CD4-positive, alpha-beta memory T cell (primary cell): ENCODE measurements around the gene TAF9. TPM values are rescaled to one million over a fixed set of nuclear protein-coding genes. Genes with fewer than 3 reads are reported as not detected.

Experiments used
- CTCF ChIA-PET: fragments of 350-600 bp; sonication (Branson Sonifier 250); formaldehyde crosslinking; loops from one replicate; lab custom pipeline; 2021; ENCODE audit warnings: inconsistent platforms; ENCODE audit not compliant: partially characterized antibody; lab: Charles Lee
- POLR2A ChIA-PET: fragments of 350-600 bp; sonication (Branson Sonifier 250); formaldehyde crosslinking; loops from one replicate; lab custom pipeline; 2021; ENCODE audit not compliant: partially characterized antibody; lab: Charles Lee
- DNase-seq, 5 donors: peaks; one replicate each; pipeline versions ENCODE4 v3.0.0 to v3.0.0-alpha.2; 2020 to 2022; ENCODE audit warnings: mixed read lengths in 1 of 5
- H3K27ac ChIP-seq: one replicate; pipeline ENCODE4 v1.7.0; 2013; ENCODE audit warnings: low read depth, low read length
- H3K27me3 ChIP-seq: 2 replicates; pipeline ENCODE4 v1.7.0; 2013; ENCODE audit warnings: mild to moderate bottlenecking, low read length, moderate library complexity; ENCODE audit not compliant: insufficient read depth
- H3K36me3 ChIP-seq: 2 replicates; pipeline ENCODE4 v1.7.0; 2013; ENCODE audit warnings: mild to moderate bottlenecking, low read length, moderate library complexity; ENCODE audit not compliant: insufficient read depth
- H3K4me1 ChIP-seq: 2 replicates; pipeline ENCODE4 v1.7.0; 2013; ENCODE audit warnings: mild to moderate bottlenecking, low read length, moderate library complexity; ENCODE audit not compliant: insufficient read depth
- H3K4me3 ChIP-seq, 2 donors: one replicate each; pipeline ENCODE4 v1.7.0; 2013; ENCODE audit warnings: low read length in 2 of 2, mild to moderate bottlenecking in 1 of 2
- H3K9me3 ChIP-seq, 2 donors: one replicate each; pipeline ENCODE4 v1.7.0; 2013; ENCODE audit warnings: low read length in 2 of 2, control low read depth in 1 of 2; ENCODE audit not compliant: control insufficient read depth in 1 of 2
- H3K27ac Mint-ChIP-seq, 7 donors: one replicate each; pipeline ENCODE4 v1.8.0; 2020 to 2021; ENCODE audit warnings: mixed read lengths in 7 of 7, mild to moderate bottlenecking in 6 of 7, inconsistent platforms in 3 of 7, moderate library complexity in 3 of 7
- H3K27me3 Mint-ChIP-seq, 2 donors: one replicate each; pipeline ENCODE4 v1.8.0; 2020 to 2021; ENCODE audit warnings: mixed read lengths in 2 of 2
- H3K36me3 Mint-ChIP-seq, 2 donors: one replicate each; pipeline ENCODE4 v1.8.0; 2020 to 2021; ENCODE audit warnings: mixed read lengths in 2 of 2, inconsistent platforms in 1 of 2, mild to moderate bottlenecking in 1 of 2
- H3K4me1 Mint-ChIP-seq, 4 donors: one replicate each; pipeline ENCODE4 v1.8.0; 2020 to 2021; ENCODE audit warnings: mixed read lengths in 4 of 4, mild to moderate bottlenecking in 1 of 4
- H3K4me3 Mint-ChIP-seq, 8 donors: one replicate each; pipeline ENCODE4 v1.8.0; 2020 to 2021; ENCODE audit warnings: mixed read lengths in 8 of 8, mild to moderate bottlenecking in 7 of 8, moderate library complexity in 6 of 8, inconsistent platforms in 3 of 8
- H3K9me3 Mint-ChIP-seq, 8 donors: one replicate each; pipeline ENCODE4 v1.8.0; 2020 to 2021; ENCODE audit warnings: mixed read lengths in 8 of 8, mild to moderate bottlenecking in 5 of 8, inconsistent platforms in 3 of 8, moderate library complexity in 1 of 8
- intact Hi-C: fragments of 100-400 bp; cut with micrococcal nuclease; formaldehyde crosslinking; loops from one replicate; pipeline ENCODE4 v1.15.1; 2023
- polyA plus RNA-seq, 2 donors: library from polyadenylated mRNA; unstranded; fragments of 300-500 nt; fragmentation: Illumina TruSeq; gene quantifications; one replicate each; pipeline ENCODE4 v1.2.3, GENCODE V29; 2021
- total RNA-seq, 2 experiments: library from RNA; stranded (reverse); gene quantifications; one replicate each; pipeline ENCODE4 v1.2.3, GENCODE V29; 2021

Gene TAF9, protein sequence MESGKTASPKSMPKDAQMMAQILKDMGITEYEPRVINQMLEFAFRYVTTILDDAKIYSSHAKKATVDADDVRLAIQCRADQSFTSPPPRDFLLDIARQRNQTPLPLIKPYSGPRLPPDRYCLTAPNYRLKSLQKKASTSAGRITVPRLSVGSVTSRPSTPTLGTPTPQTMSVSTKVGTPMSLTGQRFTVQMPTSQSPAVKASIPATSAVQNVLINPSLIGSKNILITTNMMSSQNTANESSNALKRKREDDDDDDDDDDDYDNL
- total RNA-seq (10 to 100 TPM; 42.3 to 45.9 TPM), polyA plus RNA-seq (100 to 1,000 TPM; 105 to 167 TPM)

GRCh38 chr5:69369340-69370121 is at the start of gene TAF9, which contains the start of the genes AK6 and RAD17:
Gene TAF9 (minus strand): TSS chr5:69369520. CDS start chr5:69365737, 3,783 bp downstream.
Gene AK6 (minus strand): TSS chr5:69369520. CDS start chr5:69369490, 30 bp downstream.
Gene RAD17 (plus strand): TSS chr5:69369818. CDS start chr5:69372209, 2,391 bp downstream.
- peaks cover 10% of the 10 kb centered on the region for H3K36me3 ChIP-seq
- CTCF ChIA-PET: interaction anchor here (0.7 to 1.7 kb wide), 4 partner anchors 35 to 327 kb away, joined by 3 to 8 read pairs (median 6); partner anchors contain the start of genes CCDC125 and SLC30A5
- peak within 1 kb of the TSS; percentile 95 to 99 (median 98) for H3K4me3 Mint-ChIP-seq
- H3K4me1 ChIP-seq: peaks cover 29% of the 10 kb centered on the region
- peaks cover 0 to 2% (median 0%) of the 10 kb centered on the region in 8 donors for H3K9me3 Mint-ChIP-seq
- H3K9me3 ChIP-seq: no peaks in the 10 kb centered on the region
- peak within 1 kb of the TSS; percentile 67 to 75 for H3K4me3 ChIP-seq
- POLR2A ChIA-PET: interaction anchor here (0.9 to 1.2 kb wide), 9 partner anchors 10 to 276 kb away, joined by 3 to 11 read pairs (median 4); partner anchors contain the start of genes CCDC125, CDK7 and SLC30A5
- H3K36me3 Mint-ChIP-seq: peaks cover 16 to 43% of the 10 kb centered on the region in 2 donors
- H3K27me3 ChIP-seq: no peaks in the 10 kb centered on the region
- peak within 1 kb of the TSS; percentile 99 for H3K27ac ChIP-seq
- H3K27me3 Mint-ChIP-seq: no peaks in the 10 kb centered on the region
- peak; percentile 94 to 98 (median 96) for DNase-seq
- peak within 1 kb of the TSS; percentile 99 to 100 (median 99) for H3K27ac Mint-ChIP-seq
- intact Hi-C loops: loop anchor here (1.0 to 10.0 kb wide), 6 partner anchors 37 to 1155 kb away; partner anchors contain the start of genes CCDC125, CCNB1, CDK7 and PIK3R1
- H3K4me1 Mint-ChIP-seq: peaks cover 24 to 67% (median 46%) of the 10 kb centered on the region in 4 donors

GRCh38 chr5:69418554-69418953 is 49.2 kb upstream of the TAF9 start:
- DNase-seq: no peak
- intact Hi-C loops: loop anchor here (5.0 kb wide), 1 partner anchor 326 kb away; the partner anchor contains the start of gene SLC30A5
- Histone ChIP-seq H3K36me3 (no peaks in the 10 kb centered on the region), H3K27me3 (no peaks in the 10 kb centered on the region), H3K9me3 (no peaks in the 10 kb centered on the region), H3K4me3 (no peak overlapping the region), H3K27ac (no peak overlapping the region), H3K4me1 (peaks cover 4% of the 10 kb centered on the region)
- CTCF ChIA-PET: no interaction called here
- peaks cover 0 to 9% (median 0%) of the 10 kb centered on the region in 8 donors for H3K9me3 Mint-ChIP-seq
- peaks cover 2 to 18% (median 13%) of the 10 kb centered on the region in 4 donors for H3K4me1 Mint-ChIP-seq
- no peak overlapping the region for H3K4me3 Mint-ChIP-seq
- no peak overlapping the region for H3K27ac Mint-ChIP-seq
- no peaks in the 10 kb centered on the region for H3K27me3 Mint-ChIP-seq
- H3K36me3 Mint-ChIP-seq: peaks cover 7 to 14% of the 10 kb centered on the region in 2 donors
- POLR2A ChIA-PET: no interaction called here

DNA sequence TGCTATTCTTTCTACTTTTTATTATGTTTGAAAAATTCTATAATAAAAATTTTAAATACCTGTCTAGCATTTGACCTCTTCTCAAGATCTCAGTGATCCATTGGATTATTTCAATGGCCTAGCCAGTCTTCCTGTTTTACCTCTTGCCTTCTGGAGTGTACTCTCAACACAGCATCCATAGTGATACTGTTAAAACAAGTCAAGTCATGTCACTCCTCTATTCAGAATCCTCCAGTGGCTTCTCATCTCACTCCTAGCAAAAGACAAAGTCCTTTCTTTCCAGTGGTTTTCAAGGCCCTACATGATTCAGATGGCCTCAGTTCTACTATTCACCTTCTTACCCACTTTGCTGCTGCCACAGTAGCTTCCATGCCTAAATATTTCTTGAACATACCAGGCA is 47.4 kb upstream of the TAF9 start:
- peak overlapping the region in 6 of 8 donors; percentile 2 to 78 (median 51) for H3K4me3 Mint-ChIP-seq

DNA sequence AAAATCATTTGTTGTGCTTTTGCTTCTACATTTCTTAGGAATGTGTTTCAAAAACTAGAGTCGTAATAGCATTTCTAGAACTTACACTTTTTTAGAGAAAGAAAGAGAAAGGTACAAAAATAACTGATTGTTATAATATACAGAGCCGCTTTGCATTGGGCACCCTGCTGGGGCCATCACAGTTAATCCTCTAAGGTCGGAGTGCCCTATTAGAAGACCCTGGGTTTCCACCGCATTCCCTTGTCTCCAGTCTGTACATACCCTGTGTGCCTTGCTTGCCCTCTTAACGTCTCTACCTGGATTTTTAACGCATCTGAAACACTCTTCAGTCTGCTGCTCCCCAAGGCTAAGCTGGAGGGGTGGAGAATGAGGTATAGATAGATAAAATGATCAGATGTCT is 46.9 kb upstream of the TAF9 start:
- CTCF ChIA-PET: no interaction called here
- intact Hi-C loops: loop anchor here (5.0 kb wide), 1 partner anchor 324 kb away; the partner anchor contains the start of gene SLC30A5
- peaks cover 12 to 15% of the 10 kb centered on the region in 2 donors for H3K36me3 Mint-ChIP-seq
- Histone ChIP-seq H3K9me3 (no peaks in the 10 kb centered on the region), H3K4me1 (peaks cover 4% of the 10 kb centered on the region), H3K27ac (no peak overlapping the region), H3K36me3 (no peaks in the 10 kb centered on the region), H3K4me3 (no peak overlapping the region), H3K27me3 (no peaks in the 10 kb centered on the region)
- POLR2A ChIA-PET: no interaction called here
- no peak for DNase-seq
- no peaks in the 10 kb centered on the region for H3K27me3 Mint-ChIP-seq
- H3K27ac Mint-ChIP-seq: peak overlapping the region in 4 of 7 donors; percentile 36 to 69 (median 58)
- H3K4me3 Mint-ChIP-seq: peak overlapping the region; percentile 74 to 84 (median 78)
- no peaks in the 10 kb centered on the region for H3K9me3 Mint-ChIP-seq
- peaks cover 2 to 18% (median 13%) of the 10 kb centered on the region in 4 donors for H3K4me1 Mint-ChIP-seq

More for the DNA sequence above, 47.4 kb upstream of the TAF9 start:
- no peaks in the 10 kb centered on the region for H3K27me3 ChIP-seq
- CTCF ChIA-PET: no interaction called here
- H3K27ac ChIP-seq: no peak overlapping the region
- H3K36me3 ChIP-seq: no peaks in the 10 kb centered on the region
- Mint-ChIP-seq H3K4me1 (peaks cover 2 to 18% (median 13%) of the 10 kb centered on the region in 4 donors), H3K9me3 (no peaks in the 10 kb centered on the region), H3K27ac (peak overlapping the region in 2 of 7 donors; percentile 24 to 69), H3K36me3 (peaks cover 7 to 10% of the 10 kb centered on the region in 2 donors), H3K27me3 (no peaks in the 10 kb centered on the region)
- intact Hi-C loops: loop anchor here (5.0 kb wide), 1 partner anchor 324 kb away; the partner anchor contains the start of gene SLC30A5
- H3K4me3 ChIP-seq: no peak overlapping the region
- no peaks in the 10 kb centered on the region for H3K9me3 ChIP-seq
- peaks cover 4% of the 10 kb centered on the region for H3K4me1 ChIP-seq
- POLR2A ChIA-PET: no interaction called here
- no peak for DNase-seq

DNA sequence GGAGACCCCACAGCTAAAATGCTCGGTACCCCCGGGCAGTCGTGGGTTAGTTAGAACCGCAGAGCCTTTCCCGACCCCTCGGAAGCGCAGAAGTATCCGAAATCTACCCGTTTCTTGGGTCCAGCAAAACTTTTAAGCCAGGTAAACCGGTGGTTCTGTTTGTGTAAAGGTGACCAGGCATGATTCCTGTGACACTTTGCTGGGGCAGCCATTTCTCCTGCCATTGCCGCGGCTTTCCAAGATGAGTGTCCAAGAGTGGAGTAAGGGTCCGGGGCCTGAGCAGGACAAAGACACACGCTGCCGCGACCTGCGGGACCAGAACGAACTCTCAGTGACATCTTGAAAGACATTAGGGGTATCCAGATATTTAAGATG is 46.3 kb upstream of the TAF9 start:
- peak overlapping the region; percentile 43 for H3K27ac ChIP-seq
- ChIA-PET POLR2A (no interaction called here), CTCF (no interaction called here)
- Mint-ChIP-seq H3K4me3 (peak overlapping the region; percentile 74 to 84 (median 78)), H3K27me3 (no peaks in the 10 kb centered on the region), H3K9me3 (no peaks in the 10 kb centered on the region), H3K4me1 (peaks cover 2 to 18% (median 13%) of the 10 kb centered on the region in 4 donors), H3K36me3 (peaks cover 13 to 15% of the 10 kb centered on the region in 2 donors), H3K27ac (peak overlapping the region in 3 of 7 donors; percentile 42 to 61 (median 46))
- H3K36me3 ChIP-seq: no peaks in the 10 kb centered on the region
- DNase-seq: no peak
- no peaks in the 10 kb centered on the region for H3K27me3 ChIP-seq
- peaks cover 4% of the 10 kb centered on the region for H3K4me1 ChIP-seq
- peak overlapping the region; percentile 47 to 53 for H3K4me3 ChIP-seq
- H3K9me3 ChIP-seq: no peaks in the 10 kb centered on the region
- intact Hi-C loops: loop anchor here (5.0 kb wide), 1 partner anchor 323 kb away; the partner anchor contains the start of gene SLC30A5

- POLR2A ChIA-PET: no interaction called here
- H3K4me3 Mint-ChIP-seq: peak within 1 kb of the TSS; percentile 74 to 84 (median 78)
- no peaks in the 10 kb centered on the region for H3K27me3 Mint-ChIP-seq
- CTCF ChIA-PET: no interaction called here
- peak within 1 kb of the TSS; percentile 42 to 83 (median 74) for H3K27ac Mint-ChIP-seq
- peaks cover 4% of the 10 kb centered on the region for H3K4me1 ChIP-seq
- peaks cover 15 to 18% of the 10 kb centered on the region in 2 donors for H3K36me3 Mint-ChIP-seq
- peak within 1 kb of the TSS; percentile 47 to 53 for H3K4me3 ChIP-seq
- H3K27me3 ChIP-seq: no peaks in the 10 kb centered on the region
- H3K36me3 ChIP-seq: peaks cover 3% of the 10 kb centered on the region
- peak within 1 kb of the TSS; percentile 43 for H3K27ac ChIP-seq
- intact Hi-C loops: loop anchor here (5.0 kb wide), 1 partner anchor 323 kb away; the partner anchor contains the start of gene SLC30A5
- no peaks in the 10 kb centered on the region for H3K9me3 ChIP-seq
- DNase-seq: peak; percentile 17 to 58 (median 29)
- no peaks in the 10 kb centered on the region for H3K9me3 Mint-ChIP-seq
- H3K4me1 Mint-ChIP-seq: peaks cover 2 to 18% (median 12%) of the 10 kb centered on the region in 4 donors
These were observed 45.7 kb upstream of the TAF9 start, which contains the start of gene MARVELD2 for GRCh38 chr5:69414885-69415583. Gene MARVELD2 (plus strand): TSS chr5:69415116. CDS start chr5:69419386, 4,270 bp downstream.
